Panc1 (cell line): Measurements from ENCODE around the gene ASB6.

Experiments used
- CTCF ChIP-seq: fragments of 450-650 bp; IDR thresholded peaks from 2 replicates; pipeline ENCODE4 v1.5.1; 2017; ENCODE audit warnings: mild to moderate bottlenecking
- POLR2AphosphoS5 ChIP-seq: IDR thresholded peaks from 2 replicates; pipeline ENCODE4 v1.6.1; 2012; ENCODE audit warnings: mild to moderate bottlenecking, low read depth, low read length, moderate library complexity
- REST ChIP-seq, 2 experiments: IDR thresholded peaks; 2 replicates each; pipeline ENCODE4 v1.6.1; 2011 to 2012; ENCODE audit warnings: low read depth in 2 of 2, control low read depth in 1 of 2, low read length in 1 of 2, mild to moderate bottlenecking in 1 of 2, moderate library complexity in 1 of 2; ENCODE audit not compliant: insufficient read depth in 1 of 2
- SIN3A ChIP-seq: IDR thresholded peaks from 2 replicates; pipeline ENCODE4 v1.6.1; 2012; ENCODE audit warnings: low read depth, mild to moderate bottlenecking, low read length, moderate library complexity, borderline replicate concordance; ENCODE audit not compliant: insufficient read depth

DNA sequence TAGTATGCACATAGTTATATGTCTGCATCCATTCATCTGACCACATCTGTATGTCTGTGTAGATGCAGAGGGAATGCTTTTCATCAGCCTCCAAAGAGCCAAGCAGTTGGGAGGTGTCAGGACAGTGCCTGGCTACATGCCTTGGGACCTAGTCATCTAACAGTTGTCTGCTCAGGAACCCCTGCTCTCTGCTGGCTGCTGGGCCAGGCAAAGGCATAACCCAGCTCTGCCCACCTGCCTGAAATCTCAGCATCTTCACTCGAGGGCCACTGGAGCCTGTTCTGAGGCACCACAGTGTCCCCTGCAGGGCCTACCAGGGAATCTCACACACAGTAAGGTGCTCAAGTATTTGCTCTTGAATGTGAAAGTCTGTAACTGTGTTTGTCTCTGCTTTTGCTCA is 24.8 kb downstream of the ASB6 start:
- TF ChIP-seq CTCF, result peak; percentile 71
- no peak for TF ChIP-seq REST (IDR thresholded peaks at IDR 0.05; ENCODE audit: insufficient read depth in 1 of 2, low read depth in 2 of 2, low read length in 1 of 2)
- no peak for TF ChIP-seq POLR2AphosphoS5
- no peak for TF ChIP-seq SIN3A
